Neural crest cell (in vitro differentiated cells): Measurements from ENCODE around the gene PSMD8. TPM values are rescaled to one million over a fixed set of nuclear protein-coding genes. Genes with fewer than 3 reads are reported as not detected.

Experiments
- DNase-seq: peaks from one replicate; pipeline ENCODE4 v3.0.0; 2021; ENCODE audit warnings: low read depth, mixed read lengths, low spot score
- H3K27ac Mint-ChIP-seq: one replicate; pipeline ENCODE4 v1.8.0; 2021; ENCODE audit warnings: mild to moderate bottlenecking, mixed read lengths; ENCODE audit not compliant: unreplicated experiment
- H3K27me3 Mint-ChIP-seq: 2 replicates; pipeline ENCODE4 v1.8.0; 2021; ENCODE audit warnings: low read depth, mild to moderate bottlenecking, mixed read lengths
- H3K36me3 Mint-ChIP-seq: 2 replicates; pipeline ENCODE4 v1.8.0; 2021; ENCODE audit warnings: low read depth, mild to moderate bottlenecking, mixed read lengths
- H3K4me1 Mint-ChIP-seq: 2 replicates; pipeline ENCODE4 v1.8.0; 2021; ENCODE audit warnings: mixed read lengths
- H3K4me3 Mint-ChIP-seq: one replicate; pipeline ENCODE4 v1.8.0; 2021; ENCODE audit warnings: mild to moderate bottlenecking, mixed read lengths
- H3K9me3 Mint-ChIP-seq: 2 replicates; pipeline ENCODE4 v1.8.0; 2021; ENCODE audit warnings: mixed read lengths
- CTCF ChIP-seq: fragments of 200-600 bp; sonication (generic); conservative IDR thresholded peaks from 2 replicates; pipeline ENCODE4 v1.5.0; 2021; ENCODE audit warnings: antibody characterized with exemption, mild to moderate bottlenecking
- long read RNA-seq: library from polyadenylated mRNA; unstranded; transcript quantifications from one replicate; pipeline ENCODE4 v2.0.0, GENCODE V29; 2020
- total RNA-seq: library from RNA; stranded (reverse); gene quantifications from 2 replicates; pipeline ENCODE4 v1.2.1, GENCODE V29; 2021

The PSMD8 gene
- 186 and 190 TPM in 2 replicates for total RNA-seq
- long read RNA-seq, transcript PSMD8-208 (6 exons, 771 nt) = minor isoform, 8 of 257 reads
- long read RNA-seq, transcript PSMD8-201 (7 exons, 1,553 nt) = major isoform, 235 of 257 reads
- long read RNA-seq, partial matches to known transcripts = 1 of 257 reads
- long read RNA-seq, other reads (novel, unspliced or antisense) = 12 of 257 reads

DNA sequence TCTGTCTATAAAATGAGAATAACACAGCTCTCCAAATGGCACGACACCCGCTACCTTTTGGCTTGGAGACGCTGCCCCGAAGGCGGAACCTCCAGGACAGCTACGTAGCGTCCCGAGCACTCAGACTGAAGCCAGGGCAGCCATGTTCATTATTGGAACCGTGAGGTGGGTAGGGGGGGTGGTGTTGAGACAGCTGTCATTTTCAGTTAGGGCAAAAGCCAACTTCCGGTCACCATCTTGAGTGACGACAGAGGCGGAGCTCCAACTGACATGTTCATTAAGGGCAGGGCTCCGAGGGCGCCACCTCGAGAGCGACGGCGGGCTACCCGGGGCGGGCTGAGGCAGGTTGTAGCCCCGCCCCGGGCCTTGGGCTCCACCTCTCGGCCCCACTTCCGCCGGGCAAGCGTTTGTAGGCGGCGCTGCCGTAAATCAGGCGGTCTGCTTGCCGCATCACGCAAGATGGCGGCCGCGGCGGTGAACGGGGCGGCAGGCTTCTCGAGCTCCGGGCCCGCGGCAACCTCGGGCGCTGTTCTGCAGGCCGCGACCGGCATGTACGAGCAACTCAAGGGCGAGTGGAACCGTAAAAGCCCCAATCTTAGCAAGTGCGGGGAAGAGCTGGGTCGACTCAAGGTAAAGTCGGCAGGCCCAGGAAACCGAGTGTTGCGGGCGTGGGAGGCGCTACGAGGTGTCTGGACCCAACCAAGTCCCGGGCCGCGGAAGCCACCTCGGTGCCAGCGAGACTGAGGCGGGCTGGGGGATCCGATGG, at the start of gene PSMD8:
Gene PSMD8, plus strand, starts transcription at position 240 of the 766 bp plus-strand sequence. Its CDS starts 31 bp downstream, at position 271.
- Mint-ChIP-seq H3K4me1 (peaks cover 24% of the 10 kb centered on the region), H3K9me3 (no peaks in the 10 kb centered on the region), H3K36me3 (peaks cover 5% of the 10 kb centered on the region), H3K27me3 (peaks cover 23% of the 10 kb centered on the region), H3K27ac (peak within 1 kb of the TSS; percentile 98), H3K4me3 (peak within 1 kb of the TSS; percentile 99)
- TF ChIP-seq CTCF = peak; percentile 26
- DNase-seq = peak; percentile 92

- Mint-ChIP-seq H3K4me1 (no peaks in the 10 kb centered on the region), H3K36me3 (no peaks in the 10 kb centered on the region), H3K9me3 (no peaks in the 10 kb centered on the region), H3K27ac (no peak overlapping the region), H3K4me3 (no peak overlapping the region), H3K27me3 (peaks cover 22% of the 10 kb centered on the region)
- DNase-seq = no peak
- TF ChIP-seq CTCF = no peak
These were observed 47.8 kb upstream of the PSMD8 start for GRCh38 chr19:38326591-38326990.

DNA sequence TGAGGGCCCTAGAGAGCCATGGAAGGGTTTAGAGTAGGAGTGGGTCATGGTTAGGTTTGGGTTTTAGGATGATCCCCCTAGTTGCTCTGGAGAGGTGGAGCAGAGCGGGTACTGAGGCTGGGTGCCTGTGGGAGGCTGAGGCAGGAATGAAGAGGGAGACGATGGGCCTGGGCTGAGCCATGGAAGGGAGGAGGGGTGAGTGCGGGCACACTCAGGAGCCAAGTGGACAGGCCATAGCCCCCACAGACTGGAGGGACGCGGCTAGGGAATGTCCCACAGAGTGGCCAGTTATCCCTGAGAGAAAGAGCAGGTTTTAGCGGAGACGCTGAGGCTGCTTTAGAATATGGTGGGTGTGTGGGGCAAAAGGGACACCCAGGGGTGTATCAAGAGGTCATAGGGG, 44.7 kb upstream of the PSMD8 start:
- no peak overlapping the region for H3K27ac Mint-ChIP-seq
- H3K4me3 Mint-ChIP-seq = no peak overlapping the region
- peaks cover 6% of the 10 kb centered on the region for H3K27me3 Mint-ChIP-seq

DNA sequence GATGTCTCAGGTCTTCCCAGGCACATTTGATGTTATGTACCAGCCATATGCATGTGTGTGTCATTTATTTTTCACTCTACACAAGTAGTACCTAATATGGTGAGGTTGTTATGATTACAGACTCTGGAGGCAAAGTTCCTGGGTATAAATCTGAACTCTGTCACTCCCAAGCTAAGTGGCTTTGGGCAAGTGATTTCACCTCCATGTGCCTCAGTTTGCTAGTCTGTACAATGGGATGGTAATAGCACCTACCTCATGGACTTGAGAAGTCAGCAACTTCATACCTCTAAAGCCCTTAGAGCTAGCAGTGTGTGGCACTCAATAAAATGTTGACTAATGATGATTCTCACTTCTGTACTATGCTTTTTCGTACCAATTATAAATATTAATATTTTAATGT, 42.6 kb upstream of the PSMD8 start:
- peaks cover 4% of the 10 kb centered on the region for H3K27me3 Mint-ChIP-seq
- H3K27ac Mint-ChIP-seq = no peak overlapping the region
- H3K4me1 Mint-ChIP-seq = peaks cover 8% of the 10 kb centered on the region
- DNase-seq = no peak
- no peak for TF ChIP-seq CTCF
- H3K4me3 Mint-ChIP-seq = no peak overlapping the region
- H3K36me3 Mint-ChIP-seq = no peaks in the 10 kb centered on the region
- H3K9me3 Mint-ChIP-seq = no peaks in the 10 kb centered on the region

More for the DNA sequence above, 44.7 kb upstream of the PSMD8 start:
- DNase-seq = no peak
- no peaks in the 10 kb centered on the region for H3K9me3 Mint-ChIP-seq
- no peak for TF ChIP-seq CTCF
- H3K4me1 Mint-ChIP-seq = no peaks in the 10 kb centered on the region
- H3K36me3 Mint-ChIP-seq = no peaks in the 10 kb centered on the region

DNA sequence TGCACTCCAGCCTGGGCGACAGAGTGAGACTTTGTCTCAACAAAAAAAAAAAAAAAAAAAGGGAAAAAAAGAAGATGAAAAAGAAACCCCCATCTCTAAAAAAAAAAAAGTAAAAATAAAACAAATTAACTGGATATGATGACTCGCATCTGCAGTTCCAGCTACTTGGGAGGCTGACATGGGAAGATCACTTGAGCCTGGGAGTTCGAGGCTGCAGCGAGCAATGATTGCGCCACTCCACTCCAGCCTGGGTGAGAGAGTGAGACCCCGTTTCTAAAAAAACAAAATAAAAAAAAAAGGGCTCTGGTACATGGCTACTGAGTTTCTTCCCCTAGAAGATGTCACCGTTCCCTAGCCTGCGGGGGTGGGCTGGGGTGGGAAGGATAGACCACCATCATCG, 41.1 kb upstream of the PSMD8 start:
- Mint-ChIP-seq H3K4me3 (no peak overlapping the region), H3K27me3 (no peaks in the 10 kb centered on the region), H3K9me3 (no peaks in the 10 kb centered on the region), H3K4me1 (peaks cover 14% of the 10 kb centered on the region), H3K36me3 (no peaks in the 10 kb centered on the region), H3K27ac (no peak overlapping the region)
- no peak for DNase-seq
- TF ChIP-seq CTCF = no peak
